ENCODE measurements around the gene PEX3.
A peak's percentile ranks its signal among the peaks of the same experiment; 100 is the strongest.
"Not testable (repeated sequence)": the region's sequence is repeated elsewhere in the genome, so short reads cannot be mapped to it uniquely, and the experiment has no call there.

The PEX3 gene

GRCh38 chr6:143443096-143443495 is 7.5 kb upstream of the PEX3 start:
- Histone ChIP-seq H3K36me3 (ENCODE audit: control insufficient read depth in 5 of 5, insufficient read depth in 5 of 5, low read length in 5 of 5) (peaks cover 0 to 11% (median 0%) of the 10 kb centered on the region in 5 donors), H3K9me3 (ENCODE audit: control insufficient read depth in 5 of 5, low read length in 5 of 5) (no peaks in the 10 kb centered on the region), H3K27ac (ENCODE audit: low read depth, low read length) (no peak overlapping the region), H3K4me1 (ENCODE audit: control insufficient read depth in 5 of 5, insufficient read depth in 5 of 5, low read length in 5 of 5) (no peaks in the 10 kb centered on the region), H3K27me3 (ENCODE audit: control insufficient read depth in 5 of 5, insufficient read depth in 4 of 5, low read length in 5 of 5) (no peaks in the 10 kb centered on the region), H3K9ac (ENCODE audit: low read length in 5 of 5) (no peak overlapping the region), H3K4me3 (ENCODE audit: low read depth in 1 of 5, low read length in 5 of 5) (no peak overlapping the region)

GRCh38 chr6:143447865-143448264 is 2.7 kb upstream of the PEX3 start:
- not testable (repeated sequence) for H3K27ac ChIP-seq (ENCODE audit: low read depth, low read length); H3K36me3 ChIP-seq (ENCODE audit: control insufficient read depth in 5 of 5, insufficient read depth in 5 of 5, low read length in 5 of 5); H3K27me3 ChIP-seq (ENCODE audit: control insufficient read depth in 5 of 5, insufficient read depth in 4 of 5, low read length in 5 of 5); H3K9ac ChIP-seq (ENCODE audit: low read length in 5 of 5); H3K4me3 ChIP-seq (ENCODE audit: low read depth in 1 of 5, low read length in 5 of 5); H3K9me3 ChIP-seq (ENCODE audit: control insufficient read depth in 5 of 5, low read length in 5 of 5)
- H3K4me1 ChIP-seq (ENCODE audit: control insufficient read depth in 5 of 5, insufficient read depth in 5 of 5, low read length in 5 of 5) = peaks cover 0 to 28% (median 24%) of the 10 kb centered on the region in 5 donors

DNA sequence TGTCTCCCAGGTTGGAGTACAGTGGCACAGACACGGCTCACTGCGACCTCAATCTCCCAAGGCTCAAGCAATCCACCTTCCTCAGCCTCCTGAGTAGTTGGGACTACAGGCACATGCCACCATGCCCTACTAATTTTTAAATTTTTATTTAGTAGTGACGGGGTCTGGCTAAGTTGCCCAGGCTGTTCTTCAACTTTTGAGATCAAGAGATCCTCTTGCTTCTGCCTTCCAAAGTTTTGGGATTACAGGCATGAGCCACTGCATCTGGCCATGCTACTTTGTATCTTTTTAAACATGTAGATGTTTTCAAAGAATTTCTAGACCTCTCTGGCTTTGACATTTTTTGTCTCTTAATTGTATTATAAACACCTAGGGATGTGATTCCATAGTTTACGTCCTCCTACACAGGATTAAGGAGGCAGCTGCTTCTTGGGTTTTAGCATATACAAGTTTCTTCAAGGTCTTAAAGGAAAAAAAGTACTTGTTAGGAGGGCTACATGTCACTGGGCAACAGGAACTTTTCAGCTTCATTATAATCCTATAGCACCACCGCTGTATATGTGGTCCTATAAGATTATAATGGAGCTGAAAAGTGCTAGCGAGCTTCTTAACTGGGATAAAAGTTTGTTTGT is 1.4 kb upstream of the PEX3 start:
- peaks cover 0 to 4% (median 0%) of the 10 kb centered on the region in 5 donors for H3K36me3 ChIP-seq (ENCODE audit: control insufficient read depth in 5 of 5, insufficient read depth in 5 of 5, low read length in 5 of 5)
- H3K4me3 ChIP-seq (ENCODE audit: low read depth in 1 of 5, low read length in 5 of 5) = peak overlapping the region; percentile 89 to 98 (median 93)

DNA sequence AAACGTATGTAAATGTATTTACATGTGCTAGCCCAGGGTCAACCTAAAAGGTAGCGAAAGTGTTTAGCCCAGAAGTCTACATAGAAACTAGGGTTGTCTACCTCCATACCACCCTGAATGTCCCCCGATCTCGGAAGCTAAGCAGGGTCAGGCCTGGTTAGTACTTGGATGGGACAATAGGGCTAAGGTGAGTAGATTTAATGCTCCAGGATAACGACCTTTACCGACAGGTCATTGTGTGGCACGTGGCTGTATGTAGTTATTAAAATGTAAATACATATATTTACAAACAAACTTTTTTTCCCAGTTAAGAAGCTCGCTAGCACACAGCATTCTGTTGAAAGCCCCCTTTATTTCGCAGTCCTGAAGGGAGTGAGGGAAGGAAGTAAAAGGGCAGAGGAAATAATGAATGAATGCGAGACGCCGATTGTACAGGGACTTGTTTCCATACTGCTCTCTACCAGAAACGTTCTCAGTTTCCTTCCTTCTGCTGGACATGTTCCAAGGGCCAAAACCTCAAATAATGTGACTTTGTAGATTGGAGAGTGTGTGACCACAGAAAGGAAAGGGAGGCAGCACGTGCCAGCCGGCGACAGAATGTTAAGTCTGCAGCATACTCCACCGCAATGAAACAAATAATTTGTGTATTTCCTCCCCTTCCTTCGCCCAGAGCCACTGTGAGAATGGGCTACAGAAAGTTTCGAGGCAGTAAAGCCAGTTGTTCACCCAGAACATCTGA is 722 bp upstream of the PEX3 start:
- Histone ChIP-seq H3K36me3 (ENCODE audit: control insufficient read depth in 5 of 5, insufficient read depth in 5 of 5, low read length in 5 of 5) (peaks cover 0 to 4% (median 3%) of the 10 kb centered on the region in 5 donors), H3K9ac (ENCODE audit: low read length in 5 of 5) (peak overlapping the region; percentile 62 to 95 (median 93)), H3K27ac (ENCODE audit: low read depth, low read length) (peak overlapping the region; percentile 73), H3K4me3 (ENCODE audit: low read depth in 1 of 5, low read length in 5 of 5) (peak overlapping the region; percentile 89 to 98 (median 93)), H3K27me3 (ENCODE audit: control insufficient read depth in 5 of 5, insufficient read depth in 4 of 5, low read length in 5 of 5) (no peaks in the 10 kb centered on the region), H3K4me1 (ENCODE audit: control insufficient read depth in 5 of 5, insufficient read depth in 5 of 5, low read length in 5 of 5) (peaks cover 0 to 28% (median 24%) of the 10 kb centered on the region in 5 donors), H3K9me3 (ENCODE audit: control insufficient read depth in 5 of 5, low read length in 5 of 5) (no peaks in the 10 kb centered on the region)

More for the DNA sequence above, 1.4 kb upstream of the PEX3 start:
- Histone ChIP-seq H3K9ac (ENCODE audit: low read length in 5 of 5) (peak overlapping the region; percentile 62 to 95 (median 93)), H3K9me3 (ENCODE audit: control insufficient read depth in 5 of 5, low read length in 5 of 5) (no peaks in the 10 kb centered on the region), H3K27me3 (ENCODE audit: control insufficient read depth in 5 of 5, insufficient read depth in 4 of 5, low read length in 5 of 5) (no peaks in the 10 kb centered on the region), H3K27ac (ENCODE audit: low read depth, low read length) (no peak overlapping the region), H3K4me1 (ENCODE audit: control insufficient read depth in 5 of 5, insufficient read depth in 5 of 5, low read length in 5 of 5) (peaks cover 0 to 28% (median 24%) of the 10 kb centered on the region in 5 donors)

GRCh38 chr6:143451531-143451930 is 926 bp downstream of the PEX3 start:
- Histone ChIP-seq H3K4me3 (ENCODE audit: low read depth in 1 of 5, low read length in 5 of 5) (peak overlapping the region; percentile 89 to 98 (median 92)), H3K9me3 (ENCODE audit: control insufficient read depth in 5 of 5, low read length in 5 of 5) (no peaks in the 10 kb centered on the region), H3K9ac (ENCODE audit: low read length in 5 of 5) (peak overlapping the region; percentile 75 to 95 (median 88)), H3K27me3 (ENCODE audit: control insufficient read depth in 5 of 5, insufficient read depth in 4 of 5, low read length in 5 of 5) (no peaks in the 10 kb centered on the region), H3K27ac (ENCODE audit: low read depth, low read length) (peak overlapping the region; percentile 73), H3K4me1 (ENCODE audit: control insufficient read depth in 5 of 5, insufficient read depth in 5 of 5, low read length in 5 of 5) (peaks cover 0 to 28% (median 24%) of the 10 kb centered on the region in 5 donors), H3K36me3 (ENCODE audit: control insufficient read depth in 5 of 5, insufficient read depth in 5 of 5, low read length in 5 of 5) (peaks cover 0 to 4% (median 3%) of the 10 kb centered on the region in 5 donors)

- Histone ChIP-seq H3K4me3 (ENCODE audit: low read depth in 1 of 5, low read length in 5 of 5) (no peak overlapping the region), H3K36me3 (ENCODE audit: control insufficient read depth in 5 of 5, insufficient read depth in 5 of 5, low read length in 5 of 5) (peaks cover 11 to 15% (median 14%) of the 10 kb centered on the region in 5 donors), H3K4me1 (ENCODE audit: control insufficient read depth in 5 of 5, insufficient read depth in 5 of 5, low read length in 5 of 5) (no peaks in the 10 kb centered on the region), H3K27ac (ENCODE audit: low read depth, low read length) (no peak overlapping the region), H3K9ac (ENCODE audit: low read length in 5 of 5) (no peak overlapping the region), H3K27me3 (ENCODE audit: control insufficient read depth in 5 of 5, insufficient read depth in 4 of 5, low read length in 5 of 5) (no peaks in the 10 kb centered on the region), H3K9me3 (ENCODE audit: control insufficient read depth in 5 of 5, low read length in 5 of 5) (no peaks in the 10 kb centered on the region)
Observed at GRCh38 chr6:143457563-143458359, 7.2 kb downstream of the PEX3 start.

DNA sequence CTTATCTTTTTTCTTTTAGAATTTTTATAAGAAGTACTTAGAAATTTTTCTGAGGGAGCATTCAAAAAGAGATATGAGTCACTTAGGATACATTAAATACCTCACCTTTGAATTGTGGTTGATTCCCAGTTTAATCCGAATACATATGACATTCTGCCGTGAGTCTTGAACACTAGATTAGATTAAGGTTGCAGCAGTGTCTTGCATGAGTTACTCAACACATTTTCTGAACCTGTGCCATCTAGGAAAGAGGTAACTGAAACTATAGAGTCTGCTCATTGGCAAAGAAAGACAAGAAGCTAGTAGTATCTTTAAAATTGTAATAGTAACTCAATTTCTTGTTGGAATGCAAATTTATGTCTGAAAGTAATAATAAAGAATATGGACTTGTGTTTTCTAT is 14.9 kb downstream of the PEX3 start:
- peaks cover 17 to 26% (median 20%) of the 10 kb centered on the region in 5 donors for H3K36me3 ChIP-seq (ENCODE audit: control insufficient read depth in 5 of 5, insufficient read depth in 5 of 5, low read length in 5 of 5)
- no peaks in the 10 kb centered on the region for H3K4me1 ChIP-seq (ENCODE audit: control insufficient read depth in 5 of 5, insufficient read depth in 5 of 5, low read length in 5 of 5)
- no peaks in the 10 kb centered on the region for H3K9me3 ChIP-seq (ENCODE audit: control insufficient read depth in 5 of 5, low read length in 5 of 5)
- H3K9ac ChIP-seq (ENCODE audit: low read length in 5 of 5) = no peak overlapping the region
- H3K27ac ChIP-seq (ENCODE audit: low read depth, low read length) = no peak overlapping the region
- no peak overlapping the region for H3K4me3 ChIP-seq (ENCODE audit: low read depth in 1 of 5, low read length in 5 of 5)
- H3K27me3 ChIP-seq (ENCODE audit: control insufficient read depth in 5 of 5, insufficient read depth in 4 of 5, low read length in 5 of 5) = no peaks in the 10 kb centered on the region

- Histone ChIP-seq H3K27ac (ENCODE audit: low read depth, low read length) (no peak overlapping the region), H3K9ac (ENCODE audit: low read length in 5 of 5) (no peak overlapping the region), H3K4me1 (ENCODE audit: control insufficient read depth in 5 of 5, insufficient read depth in 5 of 5, low read length in 5 of 5) (no peaks in the 10 kb centered on the region), H3K9me3 (ENCODE audit: control insufficient read depth in 5 of 5, low read length in 5 of 5) (no peaks in the 10 kb centered on the region), H3K27me3 (ENCODE audit: control insufficient read depth in 5 of 5, insufficient read depth in 4 of 5, low read length in 5 of 5) (no peaks in the 10 kb centered on the region), H3K36me3 (ENCODE audit: control insufficient read depth in 5 of 5, insufficient read depth in 5 of 5, low read length in 5 of 5) (peaks cover 14 to 34% (median 22%) of the 10 kb centered on the region in 5 donors), H3K4me3 (ENCODE audit: low read depth in 1 of 5, low read length in 5 of 5) (no peak overlapping the region)
Observed at GRCh38 chr6:143468026-143468425, 17.4 kb downstream of the PEX3 start.

- not testable (repeated sequence) for H3K9me3 ChIP-seq (ENCODE audit: control insufficient read depth in 5 of 5, low read length in 5 of 5); H3K4me3 ChIP-seq (ENCODE audit: low read depth in 1 of 5, low read length in 5 of 5); H3K4me1 ChIP-seq (ENCODE audit: control insufficient read depth in 5 of 5, insufficient read depth in 5 of 5, low read length in 5 of 5); H3K27me3 ChIP-seq (ENCODE audit: control insufficient read depth in 5 of 5, insufficient read depth in 4 of 5, low read length in 5 of 5); H3K9ac ChIP-seq (ENCODE audit: low read length in 5 of 5); H3K27ac ChIP-seq (ENCODE audit: low read depth, low read length)
- H3K36me3 ChIP-seq (ENCODE audit: control insufficient read depth in 5 of 5, insufficient read depth in 5 of 5, low read length in 5 of 5) = peaks cover 12 to 30% (median 25%) of the 10 kb centered on the region in 5 donors
Observed at GRCh38 chr6:143468823-143469222, 18.2 kb downstream of the PEX3 start.
